Measurements from ENCODE around the gene NEU1. TPM values are rescaled to one million over a fixed set of nuclear protein-coding genes. Genes with fewer than 3 reads are reported as not detected.

The NEU1 gene
- total RNA-seq, 4 donors from 2014 or later = 13.6 to 23.6 (median 17.3) TPM

DNA sequence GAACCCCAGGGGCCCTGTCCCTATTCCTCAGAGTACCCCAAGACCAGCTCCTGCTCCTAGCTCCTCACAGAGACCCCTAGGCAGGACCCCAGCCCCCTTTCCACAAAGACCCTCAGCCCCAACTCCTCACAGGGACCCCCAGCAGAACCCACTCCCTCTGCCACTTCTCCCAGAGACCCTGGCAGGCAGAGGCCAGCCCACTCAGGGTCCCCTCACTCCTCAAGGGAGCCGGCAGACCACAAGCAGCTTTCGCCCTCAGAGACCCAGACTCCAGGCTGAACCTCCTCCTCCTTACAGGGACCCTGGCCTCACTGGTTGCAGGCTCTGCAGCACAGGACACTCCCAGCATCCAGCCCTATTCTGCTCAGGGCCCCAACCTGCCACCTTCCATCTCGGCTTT is 15.6 kb upstream of the NEU1 start:
- Histone ChIP-seq H3K27me3 (no peaks in the 10 kb centered on the region), H3K4me1 (peaks cover 0 to 10% (median 0%) of the 10 kb centered on the region in 3 donors), H3K4me3 (peak overlapping the region in 1 of 4 donors; percentile 34), H3K9me3 (no peaks in the 10 kb centered on the region), H3K27ac (peak overlapping the region in 1 of 4 donors; percentile 54), H3K36me3 (peaks cover 16 to 40% (median 26%) of the 10 kb centered on the region in 3 donors)
- no peak for DNase-seq
- intact Hi-C loops (cut with DNase I) = no loop called here
- TF ChIP-seq, protein P1, sequence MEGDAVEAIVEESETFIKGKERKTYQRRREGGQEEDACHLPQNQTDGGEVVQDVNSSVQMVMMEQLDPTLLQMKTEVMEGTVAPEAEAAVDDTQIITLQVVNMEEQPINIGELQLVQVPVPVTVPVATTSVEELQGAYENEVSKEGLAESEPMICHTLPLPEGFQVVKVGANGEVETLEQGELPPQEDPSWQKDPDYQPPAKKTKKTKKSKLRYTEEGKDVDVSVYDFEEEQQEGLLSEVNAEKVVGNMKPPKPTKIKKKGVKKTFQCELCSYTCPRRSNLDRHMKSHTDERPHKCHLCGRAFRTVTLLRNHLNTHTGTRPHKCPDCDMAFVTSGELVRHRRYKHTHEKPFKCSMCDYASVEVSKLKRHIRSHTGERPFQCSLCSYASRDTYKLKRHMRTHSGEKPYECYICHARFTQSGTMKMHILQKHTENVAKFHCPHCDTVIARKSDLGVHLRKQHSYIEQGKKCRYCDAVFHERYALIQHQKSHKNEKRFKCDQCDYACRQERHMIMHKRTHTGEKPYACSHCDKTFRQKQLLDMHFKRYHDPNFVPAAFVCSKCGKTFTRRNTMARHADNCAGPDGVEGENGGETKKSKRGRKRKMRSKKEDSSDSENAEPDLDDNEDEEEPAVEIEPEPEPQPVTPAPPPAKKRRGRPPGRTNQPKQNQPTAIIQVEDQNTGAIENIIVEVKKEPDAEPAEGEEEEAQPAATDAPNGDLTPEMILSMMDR (IDR thresholded peaks at IDR 0.05) = no peak
- no peak for TF ChIP-seq POLR2A (IDR thresholded peaks at IDR 0.05)
- 87 to 100% methylated on average over 1 to 3 of the region's 3 CpGs for WGBS, 2 donors

DNA sequence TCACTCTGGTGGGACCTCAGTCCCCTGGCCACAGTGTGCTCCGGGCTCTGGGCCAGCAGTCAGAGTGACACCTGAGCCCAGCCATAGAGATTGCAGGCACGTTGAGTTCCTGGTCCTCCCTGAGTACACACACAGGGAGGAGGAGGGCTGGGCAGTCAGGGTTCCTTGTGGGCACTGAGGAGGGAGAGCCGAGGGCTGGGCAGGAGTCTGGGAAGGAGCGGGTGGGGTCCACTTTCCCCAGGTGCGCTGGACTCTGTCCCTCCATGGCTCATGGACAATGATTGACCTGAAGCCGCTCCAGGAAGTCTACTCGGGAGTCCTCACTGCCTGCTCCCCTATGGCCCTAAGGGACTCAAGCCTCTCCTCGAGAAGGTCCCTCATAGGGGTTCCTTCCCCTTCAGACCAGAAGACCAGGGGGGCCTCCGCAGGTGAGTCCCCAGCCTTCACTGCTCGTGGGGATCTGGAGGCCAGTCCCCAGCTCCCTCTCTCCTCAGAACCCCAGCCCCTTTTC is 15.1 kb upstream of the NEU1 start:
- TF ChIP-seq POLR2A (IDR thresholded peaks at IDR 0.05) = peak in 1 of 4 donors; percentile 12
- TF ChIP-seq, protein P1 (IDR thresholded peaks at IDR 0.05) = no peak
- Histone ChIP-seq H3K4me1 (peaks cover 0 to 10% (median 0%) of the 10 kb centered on the region in 3 donors), H3K27ac (peak overlapping the region in 1 of 4 donors; percentile 54), H3K4me3 (no peak overlapping the region), H3K9me3 (no peaks in the 10 kb centered on the region), H3K27me3 (no peaks in the 10 kb centered on the region), H3K36me3 (peaks cover 11 to 34% (median 22%) of the 10 kb centered on the region in 3 donors)
- intact Hi-C loops (cut with DNase I) = no loop called here
- DNase-seq = no peak
- WGBS, 2 donors = 80% methylated on average over 2 to 4 of the region's 10 CpGs

DNA sequence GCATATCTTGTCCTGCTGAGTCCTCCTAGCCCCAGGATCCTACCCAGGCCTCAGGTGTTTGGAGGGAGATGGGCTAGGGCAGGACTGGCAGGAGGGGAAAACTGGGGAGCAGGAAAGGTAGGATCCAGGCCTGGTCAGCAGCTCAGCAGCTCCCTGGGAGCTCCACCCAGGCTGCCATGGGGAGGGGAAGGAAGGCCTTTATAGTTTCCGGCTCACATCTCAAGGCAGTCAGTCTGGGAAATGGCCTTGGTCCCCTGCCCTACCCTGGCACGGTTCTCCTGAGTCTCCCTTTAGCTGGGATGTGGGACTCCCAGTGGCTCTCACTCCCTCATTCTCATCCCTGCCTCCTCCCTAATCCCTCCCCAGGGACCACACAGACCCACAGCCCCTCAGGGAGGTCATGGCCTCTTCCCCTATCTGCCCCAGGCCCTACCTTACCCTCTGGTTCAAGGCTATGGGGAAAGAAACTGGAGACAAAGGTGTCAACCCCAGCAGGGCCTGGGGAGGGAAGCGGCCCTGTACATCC is 14.6 kb upstream of the NEU1 start:
- TF ChIP-seq, protein P1 (IDR thresholded peaks at IDR 0.05) = no peak
- no peak for TF ChIP-seq POLR2A (IDR thresholded peaks at IDR 0.05)
- no peaks in the 10 kb centered on the region for H3K9me3 ChIP-seq
- 46 to 72% methylated on average over 2 of the region's 3 CpGs for WGBS, 2 donors
- no peak for DNase-seq
- H3K27ac ChIP-seq = no peak overlapping the region
- peaks cover 6 to 29% (median 17%) of the 10 kb centered on the region in 3 donors for H3K36me3 ChIP-seq
- intact Hi-C loops (cut with DNase I) = no loop called here
- H3K4me3 ChIP-seq = no peak overlapping the region
- H3K4me1 ChIP-seq = peaks cover 0 to 10% (median 0%) of the 10 kb centered on the region in 3 donors
- H3K27me3 ChIP-seq = no peaks in the 10 kb centered on the region

DNA sequence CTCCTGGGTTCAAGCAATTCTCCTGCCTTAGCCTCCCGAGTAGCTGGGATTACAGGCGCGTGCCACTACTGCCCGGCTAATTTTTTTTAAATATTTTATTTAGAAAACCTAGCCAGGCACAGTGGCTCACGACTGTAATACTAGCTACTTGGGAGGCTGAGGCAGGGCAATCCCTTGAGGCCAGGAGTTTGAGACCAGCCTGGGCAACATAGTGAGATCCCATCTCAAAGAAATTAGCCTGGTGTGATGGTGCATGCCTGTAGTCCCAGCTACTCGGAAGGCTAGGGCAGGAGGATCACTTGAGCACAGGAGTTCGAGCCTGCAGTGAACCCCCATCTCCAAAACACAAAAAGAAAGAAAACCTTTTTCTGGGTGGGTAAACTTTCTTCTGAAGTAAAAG is 13.7 kb upstream of the NEU1 start:
- peaks cover 0 to 10% (median 0%) of the 10 kb centered on the region in 3 donors for H3K4me1 ChIP-seq
- TF ChIP-seq, protein P1 (IDR thresholded peaks at IDR 0.05) = no peak
- TF ChIP-seq POLR2A (IDR thresholded peaks at IDR 0.05) = no peak
- WGBS, 2 donors = 95 to 97% methylated on average over 6 to 7 of the region's 7 CpGs
- no peak overlapping the region for H3K4me3 ChIP-seq
- no peak overlapping the region for H3K27ac ChIP-seq
- H3K27me3 ChIP-seq = no peaks in the 10 kb centered on the region
- intact Hi-C loops (cut with DNase I) = no loop called here
- no peak for DNase-seq
- peaks cover 5 to 21% (median 10%) of the 10 kb centered on the region in 3 donors for H3K36me3 ChIP-seq
- no peaks in the 10 kb centered on the region for H3K9me3 ChIP-seq

DNA sequence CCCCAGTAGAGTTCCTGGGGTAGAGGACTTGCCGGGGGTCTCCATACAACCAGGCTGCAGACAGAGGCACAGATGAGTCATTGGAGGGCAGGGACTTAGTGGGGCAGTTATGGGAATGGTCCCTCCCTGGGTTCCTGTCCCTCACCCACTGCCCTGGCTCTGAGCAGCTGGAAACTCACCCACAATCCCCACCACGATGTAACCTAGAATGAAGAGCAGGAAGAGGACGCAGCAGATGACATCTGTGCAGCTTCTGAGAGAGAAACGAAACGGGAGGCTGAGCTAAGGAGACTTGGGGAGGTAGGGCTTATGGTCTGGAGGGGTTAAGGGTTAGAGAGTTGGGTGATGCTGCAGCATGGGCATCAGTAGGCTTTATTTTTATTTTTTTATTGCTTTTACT is 13.3 kb upstream of the NEU1 start:
- Histone ChIP-seq H3K27me3 (no peaks in the 10 kb centered on the region), H3K9me3 (no peaks in the 10 kb centered on the region), H3K27ac (no peak overlapping the region), H3K36me3 (peaks cover 3 to 16% (median 5%) of the 10 kb centered on the region in 3 donors), H3K4me3 (no peak overlapping the region), H3K4me1 (peaks cover 0 to 10% (median 0%) of the 10 kb centered on the region in 3 donors)
- intact Hi-C loops (cut with DNase I) = no loop called here
- TF ChIP-seq, protein P1 (IDR thresholded peaks at IDR 0.05) = no peak
- TF ChIP-seq POLR2A (IDR thresholded peaks at IDR 0.05) = no peak
- no peak for DNase-seq
- WGBS, 2 donors = 66 to 78% methylated on average over 4 to 5 of the region's 5 CpGs

Data from esophagus squamous epithelium (tissue), 5 donors.